ENCODE data around the gene PIEZO1. TPM values are rescaled to one million over a fixed set of nuclear protein-coding genes. Genes with fewer than 3 reads are reported as not detected.
"Not testable (repeated sequence)": the region's sequence is repeated elsewhere in the genome, so short reads cannot be mapped to it uniquely, and the experiment has no call there.

The PIEZO1 gene
- total and polyA plus RNA-seq, 8 donors: 16.3 to 255 (median 31.8) TPM

DNA sequence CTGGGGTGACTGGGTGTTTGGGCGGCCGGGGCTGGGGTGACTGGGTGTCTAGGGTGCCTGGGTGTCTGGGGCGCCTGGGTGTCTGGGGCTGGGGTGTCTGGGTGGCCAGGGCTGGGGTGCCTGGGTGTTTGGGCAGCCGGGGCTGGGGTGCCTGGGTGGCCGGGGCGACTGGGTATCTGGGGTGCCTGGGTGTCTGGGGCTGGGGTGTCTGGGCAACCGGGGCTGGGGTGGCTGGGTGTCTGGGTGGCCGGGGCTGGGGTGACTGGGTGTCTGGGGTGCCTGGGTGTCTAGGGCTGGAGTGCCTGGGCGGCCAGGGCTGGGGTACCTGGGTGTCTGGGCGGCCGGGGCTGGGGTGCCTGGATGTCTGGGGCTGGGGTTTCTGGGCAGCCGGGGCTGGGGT is 40.1 kb upstream of the PIEZO1 start:
- no peak for ATAC-seq
- intact Hi-C loops (cut with DNase I): no loop called here
- H3K9me3 ChIP-seq: no peaks in the 10 kb centered on the region
- peak in 1 of 6 donors; percentile 80 for DNase-seq
- no peaks in the 10 kb centered on the region for H3K27me3 ChIP-seq
- no peak overlapping the region for H3K27ac ChIP-seq
- H3K4me3 ChIP-seq: no peak overlapping the region
- WGBS, 2 donors: 93 to 95% methylated on average over 11 to 12 of the region's 12 CpGs
- no peaks in the 10 kb centered on the region for H3K4me1 ChIP-seq
- H3K36me3 ChIP-seq: no peaks in the 10 kb centered on the region
- no peak for FAIRE-seq
- TF ChIP-seq, protein P1, sequence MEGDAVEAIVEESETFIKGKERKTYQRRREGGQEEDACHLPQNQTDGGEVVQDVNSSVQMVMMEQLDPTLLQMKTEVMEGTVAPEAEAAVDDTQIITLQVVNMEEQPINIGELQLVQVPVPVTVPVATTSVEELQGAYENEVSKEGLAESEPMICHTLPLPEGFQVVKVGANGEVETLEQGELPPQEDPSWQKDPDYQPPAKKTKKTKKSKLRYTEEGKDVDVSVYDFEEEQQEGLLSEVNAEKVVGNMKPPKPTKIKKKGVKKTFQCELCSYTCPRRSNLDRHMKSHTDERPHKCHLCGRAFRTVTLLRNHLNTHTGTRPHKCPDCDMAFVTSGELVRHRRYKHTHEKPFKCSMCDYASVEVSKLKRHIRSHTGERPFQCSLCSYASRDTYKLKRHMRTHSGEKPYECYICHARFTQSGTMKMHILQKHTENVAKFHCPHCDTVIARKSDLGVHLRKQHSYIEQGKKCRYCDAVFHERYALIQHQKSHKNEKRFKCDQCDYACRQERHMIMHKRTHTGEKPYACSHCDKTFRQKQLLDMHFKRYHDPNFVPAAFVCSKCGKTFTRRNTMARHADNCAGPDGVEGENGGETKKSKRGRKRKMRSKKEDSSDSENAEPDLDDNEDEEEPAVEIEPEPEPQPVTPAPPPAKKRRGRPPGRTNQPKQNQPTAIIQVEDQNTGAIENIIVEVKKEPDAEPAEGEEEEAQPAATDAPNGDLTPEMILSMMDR (IDR thresholded peaks at IDR 0.05): no peak

DNA sequence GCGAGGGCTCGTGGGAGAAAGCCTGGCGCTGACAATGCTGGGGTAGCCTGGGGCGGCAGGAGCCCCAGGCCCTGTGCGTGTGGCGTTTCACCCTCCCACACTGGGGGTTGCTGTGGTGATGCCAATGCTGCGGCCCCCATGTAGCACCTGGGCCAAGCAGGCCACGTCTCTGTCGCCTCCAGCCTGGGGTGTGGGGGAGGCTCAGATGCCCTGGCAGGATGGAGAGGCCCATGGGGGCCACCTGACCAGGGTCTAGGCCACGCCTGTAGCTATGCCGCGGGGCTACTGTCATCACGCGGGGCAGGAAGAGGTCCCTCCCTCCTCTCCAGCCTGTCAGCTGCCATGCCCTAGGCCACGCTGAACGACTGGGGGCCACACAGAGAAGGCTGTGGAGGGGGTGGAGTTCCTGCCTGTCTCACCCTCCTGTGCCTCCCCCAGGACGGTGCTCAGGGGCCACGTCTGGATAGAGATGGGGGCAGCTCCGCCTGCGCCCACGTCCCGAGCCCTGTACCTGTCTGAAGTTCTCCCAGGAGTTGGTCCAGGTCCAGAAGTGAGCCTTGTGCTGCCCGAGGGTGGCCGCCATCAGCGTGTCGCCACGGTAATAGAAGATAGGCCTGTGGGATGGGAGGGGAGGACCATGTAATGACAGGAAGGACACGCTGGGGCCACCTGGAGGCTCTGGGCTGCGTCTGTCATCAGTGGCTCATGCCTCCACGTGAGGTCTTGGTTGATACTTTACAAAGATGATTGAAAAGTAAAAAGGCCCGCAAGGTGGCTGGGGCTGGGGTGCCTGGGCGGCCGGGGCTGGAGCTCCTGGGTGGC is 39.4 kb upstream of the PIEZO1 start:
- WGBS, 2 donors: 87 to 91% methylated on average over 33 of the region's 33 CpGs
- H3K4me3 ChIP-seq: no peak overlapping the region
- peak in 1 of 6 donors; percentile 64 for DNase-seq
- intact Hi-C loops (cut with DNase I): no loop called here
- H3K4me1 ChIP-seq: no peaks in the 10 kb centered on the region
- no peak overlapping the region for H3K27ac ChIP-seq
- no peaks in the 10 kb centered on the region for H3K9me3 ChIP-seq
- no peaks in the 10 kb centered on the region for H3K27me3 ChIP-seq
- no peaks in the 10 kb centered on the region for H3K36me3 ChIP-seq
- FAIRE-seq: no peak
- TF ChIP-seq, protein P1 (IDR thresholded peaks at IDR 0.05): no peak
- ATAC-seq: no peak

DNA sequence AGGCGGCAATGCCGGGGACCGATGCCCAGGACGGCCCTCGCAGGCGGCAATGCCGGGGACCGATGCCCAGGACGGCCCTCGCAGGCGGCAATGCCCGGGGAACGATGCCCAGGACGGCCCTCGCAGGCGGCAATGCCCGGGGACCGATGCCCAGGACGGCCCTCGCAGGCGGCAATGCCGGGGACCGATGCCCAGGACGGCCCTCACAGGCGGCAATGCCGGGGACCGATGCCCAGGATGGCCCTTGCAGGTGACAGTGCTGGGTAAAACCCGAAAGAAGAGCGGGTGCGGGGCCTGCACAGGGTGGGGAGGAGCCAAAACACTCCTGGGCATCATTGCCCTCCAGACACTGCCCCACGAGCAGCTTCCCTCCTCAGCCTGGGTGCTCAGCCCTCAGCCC is 38.6 kb upstream of the PIEZO1 start:
- FAIRE-seq; H3K9me3 ChIP-seq; H3K4me3 ChIP-seq; H3K36me3 ChIP-seq; H3K27ac ChIP-seq; ATAC-seq; H3K27me3 ChIP-seq; intact Hi-C loops (cut with DNase I); H3K4me1 ChIP-seq: not testable (repeated sequence)
- 95 to 96% methylated on average over 28 to 29 of the region's 31 CpGs for WGBS, 2 donors
- peak in 1 of 6 donors; percentile 47 for DNase-seq

DNA sequence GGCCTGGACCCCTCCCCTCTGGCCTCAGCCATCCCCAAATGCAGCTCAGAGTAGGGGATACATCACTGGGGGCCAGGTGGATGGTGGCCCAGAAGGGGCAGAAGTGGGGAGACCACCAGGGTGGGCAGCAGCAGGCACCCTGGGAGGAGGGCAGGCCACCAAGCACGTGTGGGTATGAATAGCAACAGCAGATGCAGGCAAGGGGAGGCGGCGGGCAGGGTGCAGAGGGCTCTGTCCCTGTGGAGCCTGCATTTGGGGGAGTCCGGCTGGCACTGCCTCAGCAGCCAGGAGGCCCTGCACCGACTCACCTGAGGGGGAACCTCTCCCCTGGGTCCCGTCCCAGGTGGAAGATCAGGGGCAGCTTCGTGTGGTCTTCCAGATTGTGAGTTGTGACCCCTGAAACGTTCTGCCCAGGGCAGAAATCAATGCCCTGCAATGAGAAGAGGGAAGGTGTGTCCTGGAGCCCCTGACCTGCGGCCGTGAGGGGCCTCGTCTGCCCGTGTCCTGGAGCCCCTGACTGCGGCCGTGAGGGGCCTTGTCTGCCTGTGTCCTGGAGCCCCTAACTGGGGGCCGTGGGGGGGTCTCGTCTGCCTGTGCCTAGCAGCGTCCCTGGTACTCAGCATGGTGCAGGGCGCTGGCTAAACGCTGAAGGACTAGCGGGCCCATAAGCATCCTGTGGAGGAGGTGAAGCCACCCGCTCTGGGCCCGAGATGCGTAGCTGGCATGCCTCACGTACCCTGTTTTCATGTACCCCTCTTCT is 37.4 kb upstream of the PIEZO1 start:
- WGBS, 2 donors: 89 to 91% methylated on average over 23 to 24 of the region's 24 CpGs
- peak in 1 of 6 donors; percentile 67 for DNase-seq
- H3K4me3 ChIP-seq: no peak overlapping the region

DNA sequence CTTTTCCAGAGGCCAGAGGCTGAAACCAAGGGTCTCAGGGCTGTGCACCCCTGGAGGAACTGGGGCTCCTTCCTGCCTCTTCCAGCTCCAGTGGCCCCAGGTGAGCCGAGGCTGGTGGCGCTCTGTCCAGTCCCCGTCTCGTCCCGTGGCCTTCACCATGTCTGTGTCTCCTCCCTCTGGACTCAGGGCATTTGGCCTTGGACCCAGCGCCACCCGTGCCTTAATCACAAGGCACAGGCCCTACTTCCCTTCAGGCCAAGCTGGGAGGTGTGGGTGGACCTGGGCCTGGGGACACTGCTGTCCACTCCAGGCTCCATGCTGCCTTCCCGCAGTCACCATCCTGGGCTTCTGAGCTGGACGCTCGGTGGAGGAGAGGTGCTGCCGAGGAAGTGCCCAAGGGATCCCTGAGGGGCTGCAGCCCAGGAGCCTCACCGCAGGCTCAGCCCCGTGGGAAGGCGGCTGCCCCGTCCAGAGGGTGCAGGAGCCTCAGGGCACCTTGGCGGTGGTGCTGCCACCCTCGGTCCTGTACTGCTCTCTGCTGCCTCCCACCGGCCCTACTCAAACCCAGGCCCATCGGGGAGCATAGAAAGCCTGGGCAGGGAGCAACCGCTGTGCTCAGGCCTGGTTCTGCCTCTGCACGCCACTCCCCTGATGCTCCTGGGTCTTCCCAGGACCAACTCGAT is 36.3 kb upstream of the PIEZO1 start:
- DNase-seq: peak in 1 of 6 donors; percentile 69

More for the DNA sequence above, 37.4 kb upstream of the PIEZO1 start:
- intact Hi-C loops (cut with DNase I): no loop called here
- H3K4me1 ChIP-seq: no peaks in the 10 kb centered on the region
- TF ChIP-seq, protein P1 (IDR thresholded peaks at IDR 0.05): no peak
- no peak overlapping the region for H3K27ac ChIP-seq
- no peak for FAIRE-seq
- H3K27me3 ChIP-seq: no peaks in the 10 kb centered on the region
- ATAC-seq: no peak
- no peaks in the 10 kb centered on the region for H3K36me3 ChIP-seq
- H3K9me3 ChIP-seq: no peaks in the 10 kb centered on the region

More for the DNA sequence above, 36.3 kb upstream of the PIEZO1 start:
- Histone ChIP-seq H3K9me3 (no peaks in the 10 kb centered on the region), H3K27me3 (no peaks in the 10 kb centered on the region), H3K36me3 (no peaks in the 10 kb centered on the region), H3K4me3 (no peak overlapping the region), H3K27ac (no peak overlapping the region), H3K4me1 (no peaks in the 10 kb centered on the region)
- ATAC-seq (peak in 1 of 4 donors; percentile 17), FAIRE-seq (no peak)
- intact Hi-C loops (cut with DNase I): no loop called here
- TF ChIP-seq, protein P1 (IDR thresholded peaks at IDR 0.05): no peak
- 83 to 85% methylated on average over 22 of the region's 22 CpGs for WGBS, 2 donors

All from pancreas (tissue), 10 donors.